LNCAP (cell line): Measurements from ENCODE around the gene GCH1.

Experiments
- CTCF ChIP-seq: fragments of 450-650 bp; IDR thresholded peaks from 2 replicates; pipeline ENCODE4 v1.5.1; 2017; ENCODE audit warnings: mild to moderate bottlenecking

The GCH1 gene

GRCh38 chr14:54805070-54805444 is 97.6 kb downstream of the GCH1 start:
- no peak for TF ChIP-seq CTCF

- no peak for TF ChIP-seq CTCF
Measured at GRCh38 chr14:54804538-54805041, 98.0 kb downstream of the GCH1 start.

- no peak for TF ChIP-seq CTCF
Measured at GRCh38 chr14:54803926-54804537, 98.6 kb downstream of the GCH1 start.

- TF ChIP-seq CTCF: no peak
Measured at GRCh38 chr14:54803396-54803795, 99.2 kb downstream of the GCH1 start.

GRCh38 chr14:54798465-54799124 is 104.0 kb downstream of the GCH1 start:
- no peak for TF ChIP-seq CTCF

GRCh38 chr14:54797986-54798385 is 104.6 kb downstream of the GCH1 start:
- no peak for TF ChIP-seq CTCF

GRCh38 chr14:54797556-54797955 is 105.1 kb downstream of the GCH1 start:
- TF ChIP-seq CTCF: no peak

- no peak for TF ChIP-seq CTCF
Measured at GRCh38 chr14:54796961-54797360, 105.7 kb downstream of the GCH1 start.
